Measurements from ENCODE around the gene ZMAT5. TPM values are rescaled to one million over a fixed set of nuclear protein-coding genes. Genes with fewer than 3 reads are reported as not detected.

ZMAT5 gene, protein sequence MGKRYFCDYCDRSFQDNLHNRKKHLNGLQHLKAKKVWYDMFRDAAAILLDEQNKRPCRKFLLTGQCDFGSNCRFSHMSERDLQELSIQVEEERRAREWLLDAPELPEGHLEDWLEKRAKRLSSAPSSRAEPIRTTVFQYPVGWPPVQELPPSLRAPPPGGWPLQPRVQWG
- total RNA-seq = 10 to 100 TPM; 23.9 to 27.8 (median 26.5) TPM

DNA sequence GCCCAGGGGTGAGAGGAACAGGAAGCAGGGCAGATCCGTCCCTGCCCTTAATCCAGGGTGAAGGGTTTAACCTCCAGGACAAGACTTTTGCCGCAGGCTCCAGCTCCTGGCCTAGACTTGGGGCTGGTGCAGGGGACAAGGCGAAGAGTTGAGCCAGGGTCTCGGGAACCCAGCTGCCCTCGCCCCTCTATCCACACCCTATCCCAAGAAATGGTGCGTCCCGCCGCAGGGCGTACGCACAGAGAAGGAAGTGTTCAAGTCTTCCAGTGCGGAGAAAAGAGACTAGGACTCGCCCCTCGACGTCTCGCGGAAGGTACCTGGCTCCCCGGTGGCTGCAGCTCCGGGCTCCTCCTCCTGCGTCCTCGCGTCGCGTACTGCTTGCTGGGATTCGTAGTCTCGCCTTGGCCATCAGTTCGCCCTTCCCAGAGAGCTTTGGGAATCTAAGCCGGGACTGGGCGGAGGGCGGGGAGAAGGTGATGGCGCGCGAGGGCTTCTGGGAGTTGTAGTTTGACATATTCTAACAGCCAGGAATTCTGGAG, at the start of gene ZMAT5:
Gene ZMAT5 (minus strand): TSS at position 376 of the 539 bp plus-strand sequence. CDS start 18,463 bp downstream, outside the sequence.
- Mint-ChIP-seq H3K27me3 (ENCODE audit: low read depth) (no peaks in the 10 kb centered on the region), H3K9me3 (no peaks in the 10 kb centered on the region), H3K4me3 (peak within 1 kb of the TSS; percentile 100), H3K36me3 (ENCODE audit: insufficient read depth) (peaks cover 14% of the 10 kb centered on the region), H3K4me1 (ENCODE audit: low read depth) (peaks cover 30% of the 10 kb centered on the region)
- DNase-seq = peak; percentile 85
- ATAC-seq = peak; percentile 98 to 99

DNA sequence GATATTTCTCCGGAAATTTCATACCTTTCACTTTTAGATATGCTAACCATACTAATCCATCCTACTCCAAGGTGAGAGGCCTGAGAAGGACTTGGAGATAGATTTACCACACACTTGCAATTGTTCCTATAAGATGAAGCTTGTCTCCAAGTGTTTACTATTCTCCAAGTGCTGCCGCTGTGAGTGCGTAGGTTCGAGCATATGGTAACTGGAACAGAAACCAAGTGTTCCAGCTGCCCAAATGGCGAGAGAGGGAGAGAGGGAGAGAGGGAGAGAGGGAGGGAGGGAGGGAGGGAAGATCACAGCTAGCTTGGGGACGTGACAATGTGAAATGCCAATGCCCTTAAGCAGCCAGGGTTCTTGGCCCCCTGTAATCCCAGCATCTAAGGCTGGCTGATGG, 49.7 kb upstream of the ZMAT5 start:
- Mint-ChIP-seq H3K36me3 (ENCODE audit: insufficient read depth) (peaks cover 53% of the 10 kb centered on the region), H3K4me3 (no peak overlapping the region), H3K9me3 (no peaks in the 10 kb centered on the region), H3K27me3 (ENCODE audit: low read depth) (no peaks in the 10 kb centered on the region), H3K4me1 (ENCODE audit: low read depth) (no peaks in the 10 kb centered on the region)
- no peak for DNase-seq
- no peak for ATAC-seq

DNA sequence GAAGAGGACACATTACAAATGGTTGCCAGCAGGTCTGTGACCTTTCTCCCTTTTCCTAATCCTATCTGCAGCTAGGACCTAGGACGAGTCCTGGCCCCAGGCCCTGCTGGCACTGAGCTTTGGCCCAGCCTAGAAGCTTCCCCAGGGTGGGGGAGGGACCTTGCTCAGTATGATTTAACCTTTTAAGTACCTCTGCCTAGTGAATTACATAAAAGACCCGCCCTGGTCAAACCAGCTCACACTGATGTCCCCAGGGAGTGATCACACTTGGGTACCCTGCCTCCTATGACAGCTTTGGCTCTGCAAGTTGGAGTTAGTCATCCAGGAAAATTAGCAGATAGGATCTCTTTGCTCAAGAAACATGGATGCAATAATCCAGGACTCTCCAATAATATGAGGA, 49.3 kb upstream of the ZMAT5 start:
- H3K4me3 Mint-ChIP-seq = no peak overlapping the region
- no peaks in the 10 kb centered on the region for H3K4me1 Mint-ChIP-seq (ENCODE audit: low read depth)
- no peak for DNase-seq
- peaks cover 51% of the 10 kb centered on the region for H3K36me3 Mint-ChIP-seq (ENCODE audit: insufficient read depth)
- no peak for ATAC-seq
- no peaks in the 10 kb centered on the region for H3K27me3 Mint-ChIP-seq (ENCODE audit: low read depth)
- H3K9me3 Mint-ChIP-seq = no peaks in the 10 kb centered on the region

DNA sequence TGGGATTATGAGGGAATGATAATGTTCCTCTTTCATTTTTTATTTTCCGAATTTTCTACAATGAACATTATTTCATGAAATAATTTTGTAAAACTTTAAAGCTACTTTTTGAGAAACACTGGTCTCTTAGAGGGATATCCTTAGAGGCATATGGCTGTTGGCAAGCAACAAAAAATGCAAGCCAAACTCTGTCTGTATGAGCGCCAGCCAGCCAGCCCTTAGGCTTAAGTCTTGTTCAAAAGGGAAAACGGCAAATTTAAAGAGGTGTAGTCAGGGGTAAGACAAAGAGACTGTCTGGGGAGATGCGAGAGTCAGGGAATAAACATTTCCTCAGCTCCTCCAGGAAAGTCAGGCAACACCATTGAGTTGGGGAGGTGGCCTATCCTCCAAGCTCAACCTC, 48.8 kb upstream of the ZMAT5 start:
- Mint-ChIP-seq H3K4me1 (ENCODE audit: low read depth) (no peaks in the 10 kb centered on the region), H3K27me3 (ENCODE audit: low read depth) (no peaks in the 10 kb centered on the region), H3K9me3 (no peaks in the 10 kb centered on the region), H3K4me3 (no peak overlapping the region), H3K36me3 (ENCODE audit: insufficient read depth) (peaks cover 53% of the 10 kb centered on the region)
- ATAC-seq (no peak), DNase-seq (no peak)

DNA sequence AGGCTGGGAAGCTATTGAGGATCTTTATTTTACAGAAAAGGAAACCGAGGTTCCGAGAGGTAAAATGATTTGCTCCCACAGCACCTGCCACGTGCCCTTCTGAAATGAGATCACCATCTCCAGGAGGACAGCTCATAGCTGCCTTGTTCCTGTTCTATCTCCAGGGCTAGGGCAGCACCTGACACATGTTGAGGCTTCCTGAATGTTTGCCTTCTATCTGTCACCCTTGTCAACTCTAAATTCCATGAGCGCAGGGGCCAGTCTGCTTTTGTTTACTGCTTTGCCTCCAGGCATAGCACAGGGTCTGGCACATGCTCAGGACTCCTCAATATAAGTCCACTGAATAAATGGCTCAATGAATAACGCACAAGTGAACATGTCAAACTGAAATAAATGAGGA, 47.2 kb upstream of the ZMAT5 start:
- Mint-ChIP-seq H3K4me3 (no peak overlapping the region), H3K27me3 (ENCODE audit: low read depth) (no peaks in the 10 kb centered on the region), H3K9me3 (no peaks in the 10 kb centered on the region), H3K36me3 (ENCODE audit: insufficient read depth) (peaks cover 57% of the 10 kb centered on the region), H3K4me1 (ENCODE audit: low read depth) (no peaks in the 10 kb centered on the region)
- DNase-seq (no peak), ATAC-seq (no peak)

DNA sequence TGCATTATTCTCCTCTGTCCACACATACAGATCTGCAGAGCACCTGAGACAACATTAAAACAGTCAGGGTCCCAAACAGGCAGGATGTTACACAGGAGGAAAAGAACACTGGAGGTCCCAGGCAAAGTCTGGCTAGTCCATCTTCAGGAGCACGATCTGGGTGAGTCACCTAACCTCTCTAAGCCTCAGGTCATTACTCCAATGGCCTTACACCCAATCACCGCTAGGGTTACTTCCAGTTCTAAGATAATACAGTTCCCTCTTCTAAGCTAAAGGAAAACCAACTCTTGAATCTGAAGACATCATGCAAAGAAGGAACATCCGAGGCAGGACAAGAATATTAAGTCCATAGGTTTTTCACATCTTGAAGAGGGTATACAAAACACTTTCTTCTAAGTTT, 46.8 kb upstream of the ZMAT5 start:
- DNase-seq = no peak
- Mint-ChIP-seq H3K9me3 (no peaks in the 10 kb centered on the region), H3K36me3 (ENCODE audit: insufficient read depth) (peaks cover 57% of the 10 kb centered on the region), H3K27me3 (ENCODE audit: low read depth) (no peaks in the 10 kb centered on the region), H3K4me3 (no peak overlapping the region), H3K4me1 (ENCODE audit: low read depth) (no peaks in the 10 kb centered on the region)
- no peak for ATAC-seq

DNA sequence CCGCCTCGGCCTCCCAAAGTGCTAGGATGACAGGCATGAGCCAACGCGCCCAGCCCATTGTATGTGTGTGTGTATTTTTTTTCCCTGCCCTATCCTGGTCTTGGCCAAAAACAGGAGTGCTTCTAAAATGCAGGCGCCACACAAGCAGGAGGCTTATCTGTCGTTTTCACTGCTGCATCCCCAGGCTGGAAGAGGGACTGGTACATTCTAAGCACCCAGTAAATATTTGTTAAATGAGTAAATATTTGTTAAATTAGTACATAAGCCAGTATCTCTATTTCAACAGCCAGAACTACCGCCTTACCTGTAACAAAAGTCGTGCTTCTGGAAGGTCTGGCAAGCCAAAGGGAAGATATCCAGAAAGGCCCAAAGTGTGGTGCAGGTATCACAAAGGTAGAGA, 46.3 kb upstream of the ZMAT5 start:
- ATAC-seq (no peak), DNase-seq (no peak)
- Mint-ChIP-seq H3K4me1 (ENCODE audit: low read depth) (no peaks in the 10 kb centered on the region), H3K9me3 (no peaks in the 10 kb centered on the region), H3K4me3 (no peak overlapping the region), H3K27me3 (ENCODE audit: low read depth) (no peaks in the 10 kb centered on the region), H3K36me3 (ENCODE audit: insufficient read depth) (peaks cover 58% of the 10 kb centered on the region)

DNA sequence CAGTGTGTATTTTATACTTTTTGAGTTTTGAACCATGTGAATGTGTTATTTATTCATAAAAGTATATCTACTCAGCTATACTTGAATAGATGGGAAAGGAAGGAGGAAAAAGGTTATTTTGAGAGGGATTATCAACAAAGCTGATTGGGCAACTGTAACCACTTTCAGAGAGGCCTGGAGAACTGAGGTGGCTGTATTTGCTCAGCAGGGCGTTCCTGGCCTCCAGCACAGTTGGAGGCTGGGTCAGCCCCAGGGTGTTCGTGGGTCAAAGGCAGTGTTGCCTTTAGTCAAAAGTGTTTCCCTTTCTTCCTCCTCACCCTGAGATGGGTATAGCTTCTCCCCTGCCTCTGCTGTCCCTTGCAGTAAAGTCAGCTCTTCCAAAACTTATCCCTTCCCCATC, 44.6 kb upstream of the ZMAT5 start:
- Mint-ChIP-seq H3K27me3 (ENCODE audit: low read depth) (no peaks in the 10 kb centered on the region), H3K4me3 (no peak overlapping the region), H3K36me3 (ENCODE audit: insufficient read depth) (peaks cover 58% of the 10 kb centered on the region), H3K4me1 (ENCODE audit: low read depth) (no peaks in the 10 kb centered on the region), H3K9me3 (no peaks in the 10 kb centered on the region)
- ATAC-seq (no peak), DNase-seq (no peak)

DNA sequence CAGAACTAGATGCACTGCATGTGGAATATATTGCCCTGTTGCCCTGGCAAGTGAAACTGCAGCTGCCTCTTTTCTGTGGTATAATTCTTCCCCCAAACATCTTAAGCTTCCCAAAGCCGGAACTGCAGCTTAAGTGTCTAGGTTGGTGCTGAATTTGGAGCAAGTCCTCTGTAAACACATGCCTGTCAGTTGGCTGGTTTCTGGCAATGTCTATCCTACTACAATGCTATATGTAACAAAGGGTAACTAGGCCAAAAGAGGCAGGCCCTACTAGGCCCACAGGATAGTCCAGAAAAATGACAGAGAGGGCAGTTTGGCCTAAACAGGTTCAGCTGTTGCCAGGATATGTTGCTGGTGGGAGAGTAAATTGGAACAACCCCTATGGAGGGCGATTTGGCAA, 43.4 kb upstream of the ZMAT5 start:
- peaks cover 62% of the 10 kb centered on the region for H3K36me3 Mint-ChIP-seq (ENCODE audit: insufficient read depth)
- H3K4me3 Mint-ChIP-seq = no peak overlapping the region
- no peaks in the 10 kb centered on the region for H3K4me1 Mint-ChIP-seq (ENCODE audit: low read depth)
- no peaks in the 10 kb centered on the region for H3K27me3 Mint-ChIP-seq (ENCODE audit: low read depth)
- no peak for DNase-seq
- H3K9me3 Mint-ChIP-seq = no peaks in the 10 kb centered on the region
- no peak for ATAC-seq

DNA sequence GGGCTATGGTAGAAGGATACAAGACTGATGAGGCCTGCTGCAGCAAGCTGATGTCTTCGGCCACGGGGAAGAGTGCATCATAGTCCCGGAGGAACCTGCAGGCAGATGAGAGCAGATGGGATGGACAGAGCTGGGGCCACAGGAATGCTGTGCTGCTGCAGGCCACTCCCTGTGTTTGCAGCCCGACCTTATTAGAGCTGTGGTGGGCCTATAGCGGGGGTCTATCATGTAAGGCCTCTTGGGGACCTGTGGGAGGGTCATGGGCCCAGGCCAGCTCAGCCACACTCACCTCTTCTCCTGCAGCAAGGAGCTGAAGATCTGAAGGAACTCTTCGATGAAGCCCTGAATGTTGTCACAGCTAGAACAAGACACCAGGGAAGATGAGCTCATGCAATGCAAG, 39.4 kb upstream of the ZMAT5 start:
- DNase-seq (no peak), ATAC-seq (no peak)
- peaks cover 46% of the 10 kb centered on the region for H3K36me3 Mint-ChIP-seq (ENCODE audit: insufficient read depth)
- no peak overlapping the region for H3K4me3 Mint-ChIP-seq
- H3K4me1 Mint-ChIP-seq (ENCODE audit: low read depth) = no peaks in the 10 kb centered on the region
- H3K9me3 Mint-ChIP-seq = no peaks in the 10 kb centered on the region
- H3K27me3 Mint-ChIP-seq (ENCODE audit: low read depth) = no peaks in the 10 kb centered on the region

DNA sequence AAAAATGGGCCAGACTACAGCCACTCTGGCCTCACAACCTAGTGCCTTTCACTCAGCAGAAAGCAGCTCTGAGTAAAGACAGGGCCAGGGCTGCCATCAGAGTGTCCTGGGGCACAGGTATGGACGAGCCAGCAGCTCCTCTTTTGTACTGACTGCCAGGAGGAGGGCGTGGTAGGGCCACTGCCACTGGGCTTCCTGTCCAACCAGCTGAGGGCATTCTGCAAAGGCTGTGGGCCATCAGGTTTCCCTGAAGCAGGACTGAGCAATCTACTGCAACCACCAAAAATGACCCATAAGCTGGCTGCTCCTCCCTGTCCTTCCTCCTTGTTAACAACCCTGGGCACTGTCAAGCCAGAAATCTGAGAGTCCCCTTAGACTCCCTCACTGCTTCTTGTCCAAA, 38.2 kb upstream of the ZMAT5 start:
- H3K9me3 Mint-ChIP-seq = no peaks in the 10 kb centered on the region
- H3K4me1 Mint-ChIP-seq (ENCODE audit: low read depth) = no peaks in the 10 kb centered on the region
- DNase-seq (no peak), ATAC-seq (no peak)
- no peaks in the 10 kb centered on the region for H3K27me3 Mint-ChIP-seq (ENCODE audit: low read depth)
- H3K36me3 Mint-ChIP-seq (ENCODE audit: insufficient read depth) = peaks cover 49% of the 10 kb centered on the region
- no peak overlapping the region for H3K4me3 Mint-ChIP-seq

DNA sequence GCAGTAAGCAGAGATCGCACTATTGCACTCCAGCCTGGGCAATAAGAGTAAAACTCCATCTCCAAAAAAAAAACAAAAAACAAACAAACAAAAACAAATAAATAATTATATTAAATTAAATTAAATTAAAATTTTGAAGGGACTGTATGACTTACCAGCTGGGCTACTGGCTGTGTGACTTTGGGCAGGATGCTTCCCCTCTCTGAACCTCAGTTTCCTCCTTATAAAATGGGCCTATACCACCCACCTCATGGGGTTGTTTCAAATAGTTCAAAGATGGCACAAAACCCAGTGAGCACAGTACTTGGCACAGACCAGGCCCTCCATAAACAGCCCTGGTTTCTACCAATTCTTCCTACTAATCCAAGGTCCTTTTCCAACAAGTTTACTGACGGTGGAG, 36.4 kb upstream of the ZMAT5 start:
- Mint-ChIP-seq H3K9me3 (no peaks in the 10 kb centered on the region), H3K4me3 (no peak overlapping the region), H3K27me3 (ENCODE audit: low read depth) (no peaks in the 10 kb centered on the region), H3K4me1 (ENCODE audit: low read depth) (no peaks in the 10 kb centered on the region), H3K36me3 (ENCODE audit: insufficient read depth) (peaks cover 48% of the 10 kb centered on the region)
- ATAC-seq = no peak
- DNase-seq = no peak

DNA sequence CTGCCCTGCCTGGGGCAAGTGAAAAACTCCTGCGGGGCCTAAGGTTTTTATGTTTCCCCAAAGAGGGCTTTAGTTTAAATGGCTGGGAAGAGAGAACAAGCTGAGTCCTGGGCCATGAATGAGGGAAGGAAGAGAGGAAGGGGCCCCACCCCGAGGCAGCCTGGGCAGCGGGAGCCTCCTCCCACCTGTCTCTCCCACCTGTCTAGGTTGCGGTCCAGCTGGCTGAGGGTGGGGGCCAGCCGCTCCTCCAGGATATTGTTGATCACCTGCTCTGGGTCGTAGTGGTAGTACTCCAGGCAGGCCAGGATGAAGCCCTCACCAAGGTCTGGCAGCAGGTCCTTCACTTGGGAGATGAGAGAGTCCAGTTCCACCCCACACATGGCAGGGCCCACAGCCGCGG, 35.0 kb upstream of the ZMAT5 start:
- Mint-ChIP-seq H3K9me3 (no peaks in the 10 kb centered on the region), H3K4me3 (no peak overlapping the region), H3K4me1 (ENCODE audit: low read depth) (no peaks in the 10 kb centered on the region), H3K36me3 (ENCODE audit: insufficient read depth) (peaks cover 45% of the 10 kb centered on the region), H3K27me3 (ENCODE audit: low read depth) (no peaks in the 10 kb centered on the region)
- DNase-seq (no peak), ATAC-seq (no peak)

DNA sequence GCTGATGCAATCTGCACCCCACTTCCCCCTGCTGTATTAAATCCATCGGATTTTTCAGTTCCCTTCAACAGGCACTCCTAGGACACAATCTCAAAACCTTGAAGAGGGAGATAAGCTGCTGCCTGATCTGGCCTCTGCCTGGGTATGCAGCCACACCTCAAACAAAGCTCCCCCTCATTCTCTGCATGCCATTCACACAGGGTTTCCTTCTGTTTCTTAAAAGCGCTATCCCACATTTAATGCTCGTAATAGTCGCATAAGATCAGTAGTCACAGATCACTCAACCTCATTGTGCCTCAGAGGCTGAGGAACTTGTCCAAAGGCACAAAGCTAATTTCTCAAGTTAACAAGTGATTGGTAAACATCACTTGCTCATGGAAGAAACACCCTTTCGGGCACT, 34.3 kb upstream of the ZMAT5 start:
- H3K4me3 Mint-ChIP-seq = no peak overlapping the region
- H3K36me3 Mint-ChIP-seq (ENCODE audit: insufficient read depth) = peaks cover 44% of the 10 kb centered on the region
- DNase-seq = no peak
- ATAC-seq = no peak
- no peaks in the 10 kb centered on the region for H3K9me3 Mint-ChIP-seq
- no peaks in the 10 kb centered on the region for H3K27me3 Mint-ChIP-seq (ENCODE audit: low read depth)
- no peaks in the 10 kb centered on the region for H3K4me1 Mint-ChIP-seq (ENCODE audit: low read depth)

DNA sequence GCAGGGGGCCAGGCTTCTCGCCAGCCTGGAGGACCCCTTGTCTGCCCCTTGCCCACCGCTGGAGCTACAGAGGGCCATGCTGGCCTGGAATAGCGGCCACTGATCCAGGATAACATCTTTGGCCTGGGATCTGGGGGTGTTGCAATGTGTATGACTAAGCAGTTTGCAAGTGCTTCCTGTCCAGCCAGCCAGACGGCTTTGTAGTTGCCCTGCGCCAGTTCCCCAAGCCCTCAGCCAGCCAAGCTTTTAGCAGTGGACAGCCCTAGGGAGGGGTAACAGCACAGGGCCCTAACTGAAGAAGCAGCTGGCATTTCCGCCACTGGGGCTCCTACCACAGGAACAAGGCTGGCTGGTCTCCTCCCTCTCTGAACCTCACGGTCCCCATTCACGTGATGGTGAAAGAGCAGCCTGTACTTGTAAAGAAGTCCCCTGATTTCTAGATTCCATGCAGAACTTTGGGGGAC, 32.4 kb upstream of the ZMAT5 start:
- H3K27me3 Mint-ChIP-seq (ENCODE audit: low read depth) = no peaks in the 10 kb centered on the region
- no peaks in the 10 kb centered on the region for H3K4me1 Mint-ChIP-seq (ENCODE audit: low read depth)
- no peaks in the 10 kb centered on the region for H3K9me3 Mint-ChIP-seq
- DNase-seq (no peak), ATAC-seq (no peak)
- no peak overlapping the region for H3K4me3 Mint-ChIP-seq
- H3K36me3 Mint-ChIP-seq (ENCODE audit: insufficient read depth) = peaks cover 38% of the 10 kb centered on the region
